NOMO-1 treated with DMSO at 0.1 percent for 48 hours (cell line): Measurements from ENCODE around the gene PEX11G.
A peak's percentile ranks its signal among the peaks of the same experiment; 100 is the strongest.

ENCODE experiments used
- DNase-seq: peaks from one replicate; lab custom pipeline; 2025; ENCODE audit not compliant: unreplicated experiment; lab: John Stamatoyannopoulos, UW

PEX11G gene

GRCh38 chr19:7500811-7501450 is 12.1 kb upstream of the PEX11G start:
- DNase-seq, result peak; percentile 44

GRCh38 chr19:7497292-7497691 is 8.5 kb upstream of the PEX11G start:
- DNase-seq, result no peak

- DNase-seq, result no peak
Observed at GRCh38 chr19:7494416-7495098, 5.7 kb upstream of the PEX11G start.

GRCh38 chr19:7492558-7492957 is 3.7 kb upstream of the PEX11G start:
- DNase-seq, result no peak

- peak; percentile 98 for DNase-seq
Observed at GRCh38 chr19:7492142-7492541, 3.3 kb upstream of the PEX11G start.

GRCh38 chr19:7489609-7490044 is 792 bp upstream of the PEX11G start:
- DNase-seq, result no peak

- DNase-seq, result no peak
Observed at GRCh38 chr19:7486923-7487322, 1.9 kb downstream of the PEX11G start.

- DNase-seq, result no peak
Observed at GRCh38 chr19:7483720-7484201, 5.1 kb downstream of the PEX11G start.

- no peak for DNase-seq
Observed at GRCh38 chr19:7482584-7483439, 6.0 kb downstream of the PEX11G start.

- DNase-seq, result no peak
Observed at GRCh38 chr19:7480970-7481255, 7.9 kb downstream of the PEX11G start.

GRCh38 chr19:7480222-7480969 is 8.4 kb downstream of the PEX11G start:
- DNase-seq, result no peak

- no peak for DNase-seq
Observed at GRCh38 chr19:7478843-7479227, 10.0 kb downstream of the PEX11G start.

GRCh38 chr19:7478173-7478842 is 10.5 kb downstream of the PEX11G start:
- no peak for DNase-seq

- no peak for DNase-seq
Observed at GRCh38 chr19:7477758-7478157, 11.1 kb downstream of the PEX11G start.

- no peak for DNase-seq
Observed at GRCh38 chr19:7476777-7477494, 11.9 kb downstream of the PEX11G start.

GRCh38 chr19:7476241-7476640 is 12.6 kb downstream of the PEX11G start:
- DNase-seq, result no peak

GRCh38 chr19:7475665-7476064 is 13.2 kb downstream of the PEX11G start:
- DNase-seq, result no peak

GRCh38 chr19:7471696-7472615 is 16.9 kb downstream of the PEX11G start:
- peak; percentile 95 for DNase-seq
